GM21619 (cell line): ENCODE results near the gene RAB25.
"Not testable (repeated sequence)": the region's sequence is repeated elsewhere in the genome, so short reads cannot be mapped to it uniquely, and the experiment has no call there.

ENCODE experiments used
- ATAC-seq: cut with Tn5 transposase; IDR thresholded peaks from one replicate; pipeline ENCODE4 v1.9.1; 2021; ENCODE audit not compliant: unreplicated experiment

Gene RAB25

GRCh38 chr1:156054500-156055280 is 6.3 kb upstream of the RAB25 start, which contains the start of gene LAMTOR2:
Gene LAMTOR2, plus strand, starts transcription at chr1:156054782. Its CDS starts 108 bp downstream, at chr1:156054890.
- ATAC-seq, result peak; percentile 68

DNA sequence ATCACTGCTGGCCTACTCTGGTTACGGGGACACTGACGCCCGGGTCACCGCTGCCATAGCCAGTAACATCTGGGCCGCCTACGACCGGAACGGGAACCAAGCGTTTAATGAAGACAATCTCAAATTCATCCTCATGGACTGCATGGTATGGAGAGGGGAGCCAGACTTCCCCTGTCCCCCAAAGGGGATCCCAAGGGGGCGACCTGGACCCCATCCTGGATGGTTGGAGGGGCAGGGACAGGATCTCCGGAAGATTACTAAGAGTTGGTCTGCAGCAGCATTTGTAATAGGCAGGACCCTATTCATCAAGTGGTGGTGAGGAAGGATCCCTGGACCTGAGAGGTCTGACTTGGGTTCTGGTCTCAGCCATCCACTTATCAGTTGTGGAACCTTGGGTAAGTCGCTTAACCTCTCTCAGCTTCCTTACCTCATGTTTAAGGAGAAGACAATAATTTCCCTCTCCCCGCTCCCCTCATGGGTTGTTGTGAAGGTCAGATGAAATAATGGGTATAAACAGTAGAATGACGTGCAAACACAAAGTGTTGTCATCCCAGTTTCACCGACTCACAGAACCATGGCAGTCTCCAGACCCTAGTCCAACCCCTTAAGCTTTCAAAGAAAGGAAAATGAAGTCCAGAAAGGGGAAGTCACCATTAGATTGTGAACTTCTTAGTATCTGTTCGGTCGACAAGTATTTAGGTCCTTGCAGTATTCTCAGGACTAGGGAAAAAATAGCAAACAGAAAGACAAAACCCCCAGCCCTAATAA is 5.5 kb upstream of the RAB25 start:
- ATAC-seq, result no peak

DNA sequence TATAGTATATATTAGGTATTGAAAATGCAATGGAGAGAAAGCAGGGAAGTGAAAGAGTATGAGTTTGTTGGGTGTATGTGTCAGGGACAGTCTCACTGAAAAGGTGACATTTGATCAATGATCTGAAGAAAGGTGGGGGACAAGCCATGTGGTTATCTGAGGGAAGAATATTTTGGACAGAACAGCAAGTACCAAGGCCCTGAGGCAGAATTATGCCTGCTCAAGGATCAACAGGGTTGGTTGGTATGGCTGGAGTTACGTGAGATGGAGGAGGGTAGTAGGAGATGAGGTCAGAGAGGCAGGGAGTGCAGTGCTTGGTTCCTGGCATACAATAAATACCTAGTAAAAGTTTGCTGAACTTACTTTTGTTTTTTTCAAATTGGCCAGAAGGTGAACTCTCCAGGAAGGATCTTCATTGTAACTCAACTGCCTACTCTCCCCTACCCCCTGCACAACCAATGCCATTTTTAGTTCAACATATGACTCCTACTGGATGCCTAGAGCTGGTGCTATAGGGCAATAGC is 4.6 kb upstream of the RAB25 start:
- ATAC-seq, result no peak

GRCh38 chr1:156062189-156062588 is 1.2 kb downstream of the RAB25 start:
- no peak for ATAC-seq

DNA sequence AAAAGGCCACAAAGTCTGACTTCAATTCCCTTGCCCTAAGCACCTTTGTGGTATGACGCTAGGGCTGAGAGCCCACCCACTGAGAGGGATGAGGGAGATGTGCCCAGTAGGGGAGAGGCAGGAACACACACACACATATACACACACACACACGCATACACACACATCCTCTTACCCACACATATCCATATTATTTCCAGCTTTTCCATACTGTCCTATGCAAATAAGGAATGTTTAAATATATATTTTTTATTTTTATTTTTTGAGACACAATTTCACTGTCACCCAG is 3.0 kb downstream of the RAB25 start:
- no peak for ATAC-seq

DNA sequence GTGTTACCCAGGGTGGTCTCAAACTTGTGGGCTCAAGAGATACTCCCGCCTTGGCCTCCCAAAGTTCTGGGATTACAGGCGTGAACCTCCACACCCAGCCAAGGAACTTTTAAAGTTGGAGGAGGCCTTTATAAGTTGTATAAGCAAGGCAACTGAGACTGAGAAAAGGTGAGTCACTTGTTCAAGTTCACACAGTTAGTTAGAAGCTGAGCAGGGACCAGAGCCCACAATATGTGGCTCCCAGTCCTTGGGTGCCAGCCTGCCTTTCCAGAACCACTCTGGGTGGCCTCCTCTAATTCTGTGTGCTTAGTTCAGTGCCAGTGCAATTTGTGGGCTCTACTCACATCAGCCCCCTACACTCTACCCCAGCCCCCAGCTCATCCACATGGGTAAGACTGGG is 3.7 kb downstream of the RAB25 start:
- no peak for ATAC-seq

- ATAC-seq, result no peak
Measured at GRCh38 chr1:156065212-156065611, 4.3 kb downstream of the RAB25 start.

DNA sequence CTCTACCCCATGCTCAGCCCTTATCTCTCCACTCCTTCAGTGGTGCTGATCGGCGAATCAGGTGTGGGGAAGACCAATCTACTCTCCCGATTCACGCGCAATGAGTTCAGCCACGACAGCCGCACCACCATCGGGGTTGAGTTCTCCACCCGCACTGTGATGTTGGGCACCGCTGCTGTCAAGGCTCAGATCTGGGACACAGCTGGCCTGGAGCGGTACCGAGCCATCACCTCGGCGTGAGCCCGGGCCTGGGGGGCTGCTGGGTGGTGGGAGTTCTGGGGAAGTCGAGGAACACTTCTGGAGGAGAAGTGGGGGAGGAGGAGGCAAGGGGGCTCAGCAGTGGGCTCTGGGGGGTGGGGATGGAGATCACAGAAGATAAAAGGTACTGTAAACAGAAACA is 4.9 kb downstream of the RAB25 start:
- ATAC-seq, result no peak

- ATAC-seq, result no peak
Measured at GRCh38 chr1:156067262-156067661, 6.3 kb downstream of the RAB25 start.

DNA sequence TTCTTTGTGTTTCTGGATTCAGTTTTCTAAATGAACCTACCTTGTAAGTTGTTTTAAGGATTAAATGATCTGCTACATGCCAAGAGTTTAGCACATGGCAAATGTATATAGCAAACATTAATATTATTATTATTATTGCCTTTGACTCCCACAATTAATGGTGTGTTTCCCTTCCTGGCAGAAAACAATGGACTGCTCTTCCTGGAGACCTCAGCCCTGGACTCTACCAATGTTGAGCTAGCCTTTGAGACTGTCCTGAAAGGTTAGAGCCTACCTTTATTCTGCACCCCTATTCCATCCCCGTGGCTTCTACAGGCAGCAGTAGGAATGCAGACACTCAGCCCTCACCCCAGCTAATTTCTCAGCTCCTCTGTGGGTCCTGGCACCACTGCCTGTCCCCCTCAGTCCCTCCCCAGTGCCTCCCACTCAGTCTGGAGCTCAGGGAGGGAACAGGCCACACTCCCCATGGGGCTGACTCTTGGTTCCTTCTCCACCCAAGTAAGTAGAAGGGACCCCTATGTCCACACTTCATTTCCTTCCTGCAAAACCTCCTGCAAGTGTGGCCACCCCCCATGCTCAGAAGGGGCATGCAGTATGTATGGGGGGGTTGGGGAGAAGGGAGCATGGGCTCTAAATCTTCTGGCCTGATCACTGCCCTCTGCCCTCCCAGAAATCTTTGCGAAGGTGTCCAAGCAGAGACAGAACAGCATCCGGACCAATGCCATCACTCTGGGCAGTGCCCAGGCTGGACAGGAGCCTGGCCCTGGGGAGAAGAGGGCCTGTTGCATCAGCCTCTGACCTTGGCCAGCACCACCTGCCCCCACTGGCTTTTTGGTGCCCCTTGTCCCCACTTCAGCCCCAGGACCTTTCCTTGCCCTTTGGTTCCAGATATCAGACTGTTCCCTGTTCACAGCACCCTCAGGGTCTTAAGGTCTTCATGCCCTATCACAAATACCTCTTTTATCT is 8.8 kb downstream of the RAB25 start:
- ATAC-seq, result no peak

GRCh38 chr1:156070548-156070947 is 9.6 kb downstream of the RAB25 start:
- no peak for ATAC-seq

DNA sequence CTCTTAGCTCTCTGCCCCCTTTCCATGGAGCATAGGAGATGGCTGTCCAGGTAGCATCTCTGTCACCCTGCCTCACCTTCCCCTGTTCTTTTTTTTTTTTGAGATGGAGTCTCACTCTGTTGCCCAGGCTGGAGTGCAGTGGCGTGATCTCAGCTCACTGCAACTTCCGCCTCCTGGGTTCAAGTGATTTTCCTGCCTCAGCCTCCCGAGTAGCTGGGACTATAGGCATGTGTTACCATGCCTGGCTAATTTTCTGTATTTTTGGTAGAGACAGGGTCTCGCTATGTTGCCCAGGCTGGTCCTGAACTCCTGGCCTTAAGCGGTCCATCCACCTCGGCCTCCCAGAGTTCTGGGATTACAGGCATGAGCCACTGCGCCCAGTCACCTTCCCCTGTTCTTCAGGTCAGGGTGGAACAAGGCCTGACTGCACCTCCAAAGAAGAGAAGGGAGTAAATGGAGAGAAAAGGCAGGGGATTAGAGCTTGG is 10.4 kb downstream of the RAB25 start:
- ATAC-seq, result not testable (repeated sequence)

DNA sequence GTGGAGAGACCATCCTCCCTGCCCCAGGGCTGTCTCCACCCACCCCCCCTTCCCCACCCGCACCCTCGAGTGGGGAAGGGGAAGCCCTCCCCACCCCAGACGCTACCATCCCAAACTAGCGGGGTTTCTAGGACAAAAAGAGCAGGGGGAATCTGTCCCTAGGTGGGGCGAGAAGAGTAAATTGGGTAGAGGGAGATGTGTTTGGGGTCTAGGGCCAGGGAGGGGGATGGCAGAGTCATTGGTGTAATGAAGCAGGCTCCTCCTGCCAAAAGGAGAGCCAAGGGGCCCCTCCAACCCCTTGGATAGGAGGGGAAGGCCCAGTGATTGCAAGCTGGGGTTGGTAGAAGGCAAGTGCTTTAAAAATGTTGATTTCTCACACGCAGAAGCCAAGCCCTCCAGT is 11.3 kb downstream of the RAB25 start:
- no peak for ATAC-seq

GRCh38 chr1:156073110-156073687 is 12.2 kb downstream of the RAB25 start:
- ATAC-seq, result no peak

GRCh38 chr1:156073740-156074139 is 12.8 kb downstream of the RAB25 start:
- ATAC-seq, result no peak

DNA sequence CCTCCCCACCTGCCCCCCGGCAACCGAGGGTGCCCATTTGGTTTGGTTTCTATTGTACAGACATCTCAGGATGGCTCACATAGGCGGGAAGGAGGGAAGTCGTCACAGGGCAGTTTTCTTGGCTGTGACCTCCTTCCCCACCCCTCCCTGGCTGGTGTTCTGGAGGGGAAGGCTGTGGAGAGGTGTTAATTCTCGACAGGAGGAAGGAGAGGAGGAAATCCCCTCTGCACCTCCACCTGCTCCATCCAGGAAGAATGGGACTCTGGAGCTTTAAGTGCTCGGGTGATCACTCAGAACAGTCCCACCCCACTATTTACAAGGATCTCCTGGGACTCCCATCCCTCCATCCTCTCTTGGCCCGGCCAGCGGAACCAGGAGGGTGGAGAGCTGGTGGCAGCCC is 13.7 kb downstream of the RAB25 start:
- ATAC-seq, result no peak

- ATAC-seq, result no peak
Measured at GRCh38 chr1:156075162-156075561, 14.2 kb downstream of the RAB25 start.

DNA sequence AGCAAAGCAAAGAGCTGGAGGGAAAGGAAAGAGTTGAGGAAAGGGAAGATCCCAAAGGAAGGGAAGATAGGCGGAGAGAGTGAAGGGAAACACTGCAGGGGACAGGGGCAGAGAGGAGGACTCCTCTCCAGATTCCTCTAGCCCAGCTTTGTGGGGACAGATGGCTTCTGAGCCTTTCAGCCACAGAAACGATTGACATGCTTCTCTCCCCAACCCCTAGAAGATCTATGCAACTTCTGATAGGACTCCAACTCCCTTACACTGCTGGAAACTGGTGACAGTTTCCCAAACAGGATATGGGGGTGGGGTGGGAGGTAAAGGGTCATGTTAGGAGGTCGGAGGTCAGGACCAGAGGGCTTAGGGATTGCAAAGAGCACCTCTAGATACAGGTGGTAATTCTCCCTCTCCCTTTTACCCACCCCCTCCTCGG is 14.8 kb downstream of the RAB25 start:
- no peak for ATAC-seq

- ATAC-seq, result peak; percentile 59
Measured at GRCh38 chr1:156076609-156077429, 15.9 kb downstream of the RAB25 start.

- ATAC-seq, result no peak
Measured at GRCh38 chr1:156077430-156077760, 16.4 kb downstream of the RAB25 start.
